Measurements from ENCODE around the gene OPTC.

- no peak for TF ChIP-seq EZH2 (IDR thresholded peaks at IDR 0.05; ENCODE audit: borderline replicate concordance, insufficient read depth, low read depth, low read length, poor library complexity, severe bottlenecking)
- TF ChIP-seq, protein P1, sequence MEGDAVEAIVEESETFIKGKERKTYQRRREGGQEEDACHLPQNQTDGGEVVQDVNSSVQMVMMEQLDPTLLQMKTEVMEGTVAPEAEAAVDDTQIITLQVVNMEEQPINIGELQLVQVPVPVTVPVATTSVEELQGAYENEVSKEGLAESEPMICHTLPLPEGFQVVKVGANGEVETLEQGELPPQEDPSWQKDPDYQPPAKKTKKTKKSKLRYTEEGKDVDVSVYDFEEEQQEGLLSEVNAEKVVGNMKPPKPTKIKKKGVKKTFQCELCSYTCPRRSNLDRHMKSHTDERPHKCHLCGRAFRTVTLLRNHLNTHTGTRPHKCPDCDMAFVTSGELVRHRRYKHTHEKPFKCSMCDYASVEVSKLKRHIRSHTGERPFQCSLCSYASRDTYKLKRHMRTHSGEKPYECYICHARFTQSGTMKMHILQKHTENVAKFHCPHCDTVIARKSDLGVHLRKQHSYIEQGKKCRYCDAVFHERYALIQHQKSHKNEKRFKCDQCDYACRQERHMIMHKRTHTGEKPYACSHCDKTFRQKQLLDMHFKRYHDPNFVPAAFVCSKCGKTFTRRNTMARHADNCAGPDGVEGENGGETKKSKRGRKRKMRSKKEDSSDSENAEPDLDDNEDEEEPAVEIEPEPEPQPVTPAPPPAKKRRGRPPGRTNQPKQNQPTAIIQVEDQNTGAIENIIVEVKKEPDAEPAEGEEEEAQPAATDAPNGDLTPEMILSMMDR (IDR thresholded peaks at IDR 0.05) = no peak
Measured at GRCh38 chr1:203475012-203475981, 18.7 kb upstream of the OPTC start, which contains the start of gene PRELP.

All from B cell (primary cell).